Fibroblast of mammary gland (primary cell): Measurements from ENCODE around the gene BTAF1.
A peak's percentile ranks its signal among the peaks of the same experiment; 100 is the strongest.

Experiments used
- DNase-seq: peaks from one replicate; pipeline ENCODE4 v3.0.0-alpha.2; 2010; ENCODE audit warnings: low read depth
- H3K4me3 ChIP-seq: 2 replicates; pipeline ENCODE4 v1.5.1; 2011; ENCODE audit warnings: low read depth, mild to moderate bottlenecking, low read length, moderate library complexity; ENCODE audit not compliant: control insufficient read depth
- CTCF ChIP-seq: conservative IDR thresholded peaks from 2 replicates; pipeline ENCODE4 v1.5.1; 2011; ENCODE audit warnings: low read depth, low read length, inconsistent platforms; ENCODE audit not compliant: control insufficient read depth, insufficient read depth

Gene BTAF1

DNA sequence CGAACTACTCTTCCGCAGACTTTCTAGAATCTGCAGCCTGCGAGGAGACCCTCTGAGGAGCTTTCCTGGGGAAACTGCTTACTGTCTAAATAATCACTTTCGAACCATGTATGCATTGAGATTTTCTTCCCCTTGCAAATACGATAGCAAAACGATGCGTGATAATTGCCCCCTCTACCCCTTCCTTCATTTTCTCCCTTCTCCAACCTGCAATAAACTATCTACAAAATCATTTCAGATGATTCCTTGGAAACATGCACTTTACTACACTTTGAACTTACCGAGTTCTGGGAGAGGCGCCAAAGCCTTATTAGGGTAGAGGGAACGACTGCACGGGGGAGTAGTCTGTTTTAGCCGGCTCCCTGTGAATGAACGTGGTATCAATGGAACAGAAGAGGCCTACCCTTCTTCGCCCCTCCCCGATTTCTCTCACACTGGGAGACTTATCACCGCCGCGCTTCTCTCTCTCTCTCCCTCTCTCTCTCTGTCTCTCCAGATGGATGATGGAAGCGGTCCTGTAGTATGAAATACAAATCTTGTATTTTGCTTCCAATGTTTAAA lies 14.4 kb upstream of the BTAF1 start, which contains the start of gene FGFBP3:
FGFBP3 (minus strand) TSS at position 370 of the 561 bp plus-strand sequence. CDS start 517 bp downstream, outside the sequence.
- TF ChIP-seq CTCF: no peak
- H3K4me3 ChIP-seq: peak within 1 kb of the TSS; percentile 61
- peak; percentile 44 for DNase-seq

DNA sequence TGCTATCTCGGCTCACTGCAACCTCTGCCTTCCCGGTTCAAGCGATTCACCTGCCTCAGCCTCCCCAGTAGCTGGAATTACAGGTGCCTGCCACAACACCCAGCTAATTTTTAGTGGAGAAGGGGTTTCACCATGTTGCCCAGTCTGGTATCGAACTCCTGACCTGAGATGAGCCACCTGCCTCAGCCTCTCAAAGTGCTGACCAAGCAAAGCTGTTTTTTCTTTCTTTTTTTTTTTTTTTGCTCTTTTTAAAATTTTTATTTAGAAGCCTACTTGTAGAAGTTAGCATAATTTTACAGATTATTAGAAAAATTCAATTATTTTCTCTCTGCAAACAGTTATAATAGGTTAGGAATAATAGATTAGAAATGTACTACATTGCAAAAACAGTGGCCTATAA lies 13.1 kb upstream of the BTAF1 start:
- DNase-seq: no peak
- H3K4me3 ChIP-seq: no peak overlapping the region
- TF ChIP-seq CTCF: no peak

DNA sequence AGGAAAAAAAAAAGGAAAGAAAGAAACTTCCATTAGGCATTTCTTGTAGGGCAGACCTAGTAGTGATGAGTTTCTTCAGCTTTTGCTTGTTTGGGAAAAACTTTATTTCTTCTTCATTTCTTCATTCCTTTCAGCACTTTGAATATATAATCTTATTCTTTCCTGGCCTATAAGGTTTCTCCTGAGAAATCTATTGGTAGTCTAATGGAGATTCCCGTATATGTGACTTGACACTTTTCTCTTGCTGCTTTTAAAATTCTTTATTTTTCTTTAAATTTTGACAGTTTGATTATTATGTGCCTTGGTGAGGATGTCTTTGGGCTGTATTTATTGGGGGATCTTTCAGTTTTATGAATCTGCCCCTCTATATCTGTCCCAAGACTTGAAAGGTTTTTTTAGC lies 3.9 kb upstream of the BTAF1 start:
- no peak for TF ChIP-seq CTCF
- H3K4me3 ChIP-seq: no peak overlapping the region
- DNase-seq: no peak

- TF ChIP-seq CTCF: no peak
- DNase-seq: peak; percentile 18
- H3K4me3 ChIP-seq: peak overlapping the region; percentile 81
Observed at GRCh38 chr10:91924212-91925021, 847 bp downstream of the BTAF1 start.

GRCh38 chr10:91925022-91925320 lies 1.4 kb downstream of the BTAF1 start:
- peak; percentile 37 for DNase-seq
- peak overlapping the region; percentile 81 for H3K4me3 ChIP-seq
- TF ChIP-seq CTCF: no peak

- TF ChIP-seq CTCF: no peak
Observed at GRCh38 chr10:91930939-91931338, 7.4 kb downstream of the BTAF1 start.

More at GRCh38 chr10:91930939-91931338, 7.4 kb downstream of the BTAF1 start:
- peak; percentile 9 for DNase-seq
- no peak overlapping the region for H3K4me3 ChIP-seq
